GM15510 (cell line): ENCODE results near the gene ZNF467.
A peak's percentile ranks its signal among the peaks of the same experiment; 100 is the strongest.

Experiments
- POLR2A ChIP-seq: IDR thresholded peaks from 3 replicates; pipeline ENCODE4 v1.6.1; 2011; ENCODE audit warnings: borderline replicate concordance; ENCODE audit not compliant: insufficient read length; ENCODE audit errors: extremely low read depth

The ZNF467 gene

GRCh38 chr7:149772956-149773434, 393 bp downstream of the ZNF467 start:
- no peak for TF ChIP-seq POLR2A

GRCh38 chr7:149772241-149772955, 990 bp downstream of the ZNF467 start:
- no peak for TF ChIP-seq POLR2A

- peak; percentile 23 for TF ChIP-seq POLR2A
Observed at GRCh38 chr7:149771720-149772240, 1.6 kb downstream of the ZNF467 start.

- TF ChIP-seq POLR2A: no peak
Observed at GRCh38 chr7:149770728-149771636, 2.4 kb downstream of the ZNF467 start.

GRCh38 chr7:149769915-149770314, 3.5 kb downstream of the ZNF467 start:
- no peak for TF ChIP-seq POLR2A

- TF ChIP-seq POLR2A: no peak
Observed at GRCh38 chr7:149768931-149769330, 4.5 kb downstream of the ZNF467 start.

GRCh38 chr7:149767068-149767467, 6.3 kb downstream of the ZNF467 start:
- TF ChIP-seq POLR2A: no peak

- TF ChIP-seq POLR2A: no peak
Observed at GRCh38 chr7:149766135-149766675, 7.2 kb downstream of the ZNF467 start.

- no peak for TF ChIP-seq POLR2A
Observed at GRCh38 chr7:149765399-149766121, 7.8 kb downstream of the ZNF467 start.

GRCh38 chr7:149764481-149765398, 8.6 kb downstream of the ZNF467 start:
- no peak for TF ChIP-seq POLR2A

- TF ChIP-seq POLR2A: no peak
Observed at GRCh38 chr7:149763563-149764240, 9.7 kb downstream of the ZNF467 start.

GRCh38 chr7:149762610-149763009, 10.8 kb downstream of the ZNF467 start:
- TF ChIP-seq POLR2A: no peak

GRCh38 chr7:149762089-149762488, 11.3 kb downstream of the ZNF467 start:
- no peak for TF ChIP-seq POLR2A
